BLaER1 (cell line): ENCODE measurements around the gene MACF1.
"Not testable (repeated sequence)": the region's sequence is repeated elsewhere in the genome, so short reads cannot be mapped to it uniquely, and the experiment has no call there.

Experiments
- H3K27ac ChIP-seq: shearing (Covaris generic); formaldehyde crosslinking; 2 replicates; pipeline ENCODE4 v1.8.1; 2022
- H3K27me3 ChIP-seq: shearing (Covaris generic); formaldehyde crosslinking; 2 replicates; pipeline ENCODE4 v1.8.1; 2022
- H3K36me3 ChIP-seq: shearing (Covaris generic); formaldehyde crosslinking; 2 replicates; pipeline ENCODE4 v1.8.1; 2022
- H3K4me1 ChIP-seq: shearing (Covaris generic); formaldehyde crosslinking; 2 replicates; pipeline ENCODE4 v1.8.1; 2022
- H3K4me2 ChIP-seq: shearing (Covaris generic); formaldehyde crosslinking; 2 replicates; pipeline ENCODE4 v1.8.1; 2022
- H3K4me3 ChIP-seq: shearing (Covaris generic); formaldehyde crosslinking; 2 replicates; pipeline ENCODE4 v1.8.1; 2022
- H3K9ac ChIP-seq: shearing (Covaris generic); formaldehyde crosslinking; 2 replicates; pipeline ENCODE4 v1.8.1; 2022
- H3K9me3 ChIP-seq: shearing (Covaris generic); formaldehyde crosslinking; 2 replicates; pipeline ENCODE4 v1.8.1; 2022
- H4K20me1 ChIP-seq: shearing (Covaris generic); formaldehyde crosslinking; 2 replicates; pipeline ENCODE4 v1.8.1; 2022
- Cebpa-rat ChIP-seq: shearing (Covaris generic); IDR thresholded peaks from 2 replicates; pipeline ENCODE4 v1.8.1; 2022

The MACF1 gene

GRCh38 chr1:39431927-39432326, 227.4 kb downstream of the MACF1 start:
- H3K9ac ChIP-seq: no peak overlapping the region
- H3K4me2 ChIP-seq: no peak overlapping the region
- H3K27ac ChIP-seq: no peak overlapping the region
- no peaks in the 10 kb centered on the region for H3K4me1 ChIP-seq
- H3K36me3 ChIP-seq: peaks cover 99% of the 10 kb centered on the region
- H4K20me1 ChIP-seq: 0 out of 2 replicates have a peak, but pooled peaks cover 7% of the 10 kb centered on the region
- no peaks in the 10 kb centered on the region for H3K9me3 ChIP-seq
- H3K4me3 ChIP-seq: no peak overlapping the region
- no peak for TF ChIP-seq Cebpa-rat
- H3K27me3 ChIP-seq: no peaks in the 10 kb centered on the region

DNA sequence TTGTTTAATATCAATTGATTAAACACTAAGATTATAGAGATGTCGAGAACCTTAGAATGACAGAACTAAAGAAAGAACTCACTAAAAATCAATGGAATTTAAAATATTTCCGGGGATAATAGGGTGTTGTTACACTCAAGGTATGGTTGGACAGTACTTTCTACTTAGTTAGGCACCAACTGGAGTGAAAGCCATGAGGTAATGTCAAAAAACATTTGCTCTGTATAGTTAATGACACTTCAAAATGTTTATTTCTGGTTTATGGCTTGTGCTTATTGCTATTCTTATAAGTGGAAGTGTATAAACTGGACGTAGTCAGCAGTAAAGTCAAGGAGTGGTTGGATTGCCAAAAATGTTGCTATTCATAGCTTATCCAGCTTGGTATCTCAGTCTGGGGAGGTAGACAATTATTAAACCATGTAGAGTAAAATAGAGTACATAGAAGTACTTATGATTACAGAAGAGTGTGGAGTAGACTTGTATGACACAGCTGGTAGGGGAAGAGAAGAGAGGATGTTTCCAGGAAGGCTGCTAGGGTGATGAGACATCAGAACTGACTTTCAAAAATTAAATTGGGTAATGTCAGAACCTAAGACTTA, 230.4 kb downstream of the MACF1 start:
- Histone ChIP-seq H3K27ac (no peak overlapping the region), H3K4me2 (no peak overlapping the region), H3K36me3 (peaks cover 99% of the 10 kb centered on the region), H3K27me3 (no peaks in the 10 kb centered on the region), H4K20me1 (0 out of 2 replicates have a peak, but pooled peaks cover 7% of the 10 kb centered on the region), H3K4me3 (no peak overlapping the region), H3K4me1 (no peaks in the 10 kb centered on the region), H3K9ac (no peak overlapping the region), H3K9me3 (no peaks in the 10 kb centered on the region)
- TF ChIP-seq Cebpa-rat: no peak

DNA sequence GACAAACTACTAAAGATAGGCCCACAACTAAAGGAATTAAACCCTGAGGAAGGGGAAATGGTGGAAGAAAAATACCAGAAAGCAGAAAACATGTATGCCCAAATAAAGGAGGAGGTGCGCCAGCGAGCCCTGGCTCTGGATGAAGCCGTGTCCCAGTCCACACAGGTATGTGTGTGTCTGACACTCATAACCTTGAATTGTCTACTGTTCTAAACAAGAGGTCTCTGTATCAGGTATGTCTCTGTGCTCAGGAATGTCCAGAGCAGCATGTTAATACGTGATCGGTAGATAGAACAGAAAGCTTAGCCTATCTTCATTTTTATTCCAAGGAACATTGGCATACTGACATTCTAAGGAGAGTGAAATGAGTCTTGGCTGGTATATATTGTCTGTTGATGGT, 231.1 kb downstream of the MACF1 start:
- peaks cover 99% of the 10 kb centered on the region for H3K36me3 ChIP-seq
- no peaks in the 10 kb centered on the region for H3K4me1 ChIP-seq
- H3K9ac ChIP-seq: no peak overlapping the region
- no peak overlapping the region for H3K4me3 ChIP-seq
- H4K20me1 ChIP-seq: 0 out of 2 replicates have a peak, but pooled peaks cover 5% of the 10 kb centered on the region
- H3K4me2 ChIP-seq: no peak overlapping the region
- no peaks in the 10 kb centered on the region for H3K9me3 ChIP-seq
- H3K27me3 ChIP-seq: no peaks in the 10 kb centered on the region
- H3K27ac ChIP-seq: no peak overlapping the region
- TF ChIP-seq Cebpa-rat: no peak

GRCh38 chr1:39436842-39437241, 232.3 kb downstream of the MACF1 start:
- Histone ChIP-seq H4K20me1 (no peaks in the 10 kb centered on the region), H3K36me3 (peaks cover 99% of the 10 kb centered on the region), H3K9me3 (no peaks in the 10 kb centered on the region), H3K27ac (no peak overlapping the region), H3K4me2 (no peak overlapping the region), H3K4me3 (no peak overlapping the region), H3K27me3 (no peaks in the 10 kb centered on the region), H3K4me1 (no peaks in the 10 kb centered on the region), H3K9ac (no peak overlapping the region)
- no peak for TF ChIP-seq Cebpa-rat

DNA sequence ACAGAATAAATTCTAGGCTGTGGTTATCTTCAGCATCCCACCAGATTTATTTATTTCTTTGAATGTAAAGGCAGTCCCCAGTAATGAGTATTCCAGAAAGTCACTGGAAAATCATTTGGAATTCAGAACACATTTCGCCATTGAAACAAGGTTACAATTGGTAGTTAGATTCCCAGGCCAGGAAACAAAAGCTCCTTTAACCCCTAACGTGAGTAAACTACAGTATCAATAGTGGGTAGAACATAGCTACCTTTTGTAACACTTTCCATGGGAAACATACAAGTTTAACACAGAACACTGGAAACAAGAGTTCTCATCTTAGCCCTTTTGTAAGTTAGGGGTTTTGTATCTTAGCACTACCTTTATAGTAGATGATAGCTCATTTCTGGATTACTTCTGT, 233.5 kb downstream of the MACF1 start:
- H3K27ac ChIP-seq: no peak overlapping the region

GRCh38 chr1:39440856-39441255, 236.4 kb downstream of the MACF1 start:
- no peak overlapping the region for H3K27ac ChIP-seq
- no peaks in the 10 kb centered on the region for H4K20me1 ChIP-seq
- H3K27me3 ChIP-seq: no peaks in the 10 kb centered on the region
- no peak for TF ChIP-seq Cebpa-rat
- H3K4me1 ChIP-seq: no peaks in the 10 kb centered on the region
- no peak overlapping the region for H3K9ac ChIP-seq
- H3K4me3 ChIP-seq: no peak overlapping the region
- no peak overlapping the region for H3K4me2 ChIP-seq
- no peaks in the 10 kb centered on the region for H3K9me3 ChIP-seq
- H3K36me3 ChIP-seq: peaks cover 100% of the 10 kb centered on the region

More for the DNA sequence above, 233.5 kb downstream of the MACF1 start:
- Histone ChIP-seq H3K36me3 (peaks cover 99% of the 10 kb centered on the region), H3K4me3 (no peak overlapping the region), H3K9ac (no peak overlapping the region), H3K9me3 (no peaks in the 10 kb centered on the region), H4K20me1 (no peaks in the 10 kb centered on the region), H3K4me1 (no peaks in the 10 kb centered on the region), H3K4me2 (no peak overlapping the region), H3K27me3 (no peaks in the 10 kb centered on the region)
- TF ChIP-seq Cebpa-rat: no peak

DNA sequence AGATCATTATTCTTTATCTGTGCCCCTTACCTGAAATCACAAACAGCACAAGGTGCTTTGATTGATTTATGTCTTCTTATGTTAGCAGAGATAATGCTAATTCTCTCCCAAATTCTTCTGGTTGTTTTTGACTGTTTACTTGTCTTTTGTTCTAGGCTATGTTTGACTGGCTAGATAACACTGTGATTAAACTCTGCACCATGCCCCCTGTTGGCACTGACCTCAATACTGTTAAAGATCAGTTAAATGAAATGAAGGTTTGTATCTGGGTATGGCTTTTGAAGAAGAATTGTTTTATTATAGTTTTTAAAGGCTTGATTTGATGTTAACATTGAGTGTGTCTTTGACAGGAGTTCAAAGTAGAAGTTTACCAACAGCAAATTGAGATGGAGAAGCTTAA, 237.3 kb downstream of the MACF1 start:
- Histone ChIP-seq H3K4me3 (no peak overlapping the region), H3K9ac (no peak overlapping the region), H3K4me1 (no peaks in the 10 kb centered on the region), H3K9me3 (no peaks in the 10 kb centered on the region), H3K27ac (no peak overlapping the region), H3K27me3 (no peaks in the 10 kb centered on the region), H4K20me1 (no peaks in the 10 kb centered on the region), H3K4me2 (no peak overlapping the region), H3K36me3 (peaks cover 97% of the 10 kb centered on the region)
- no peak for TF ChIP-seq Cebpa-rat

GRCh38 chr1:39445573-39445972, 241.1 kb downstream of the MACF1 start:
- Histone ChIP-seq H3K4me3 (no peak overlapping the region), H4K20me1 (no peaks in the 10 kb centered on the region), H3K36me3 (peaks cover 97% of the 10 kb centered on the region), H3K4me2 (no peak overlapping the region), H3K27ac (no peak overlapping the region), H3K9ac (no peak overlapping the region), H3K9me3 (no peaks in the 10 kb centered on the region), H3K4me1 (no peaks in the 10 kb centered on the region), H3K27me3 (no peaks in the 10 kb centered on the region)
- TF ChIP-seq Cebpa-rat: no peak

DNA sequence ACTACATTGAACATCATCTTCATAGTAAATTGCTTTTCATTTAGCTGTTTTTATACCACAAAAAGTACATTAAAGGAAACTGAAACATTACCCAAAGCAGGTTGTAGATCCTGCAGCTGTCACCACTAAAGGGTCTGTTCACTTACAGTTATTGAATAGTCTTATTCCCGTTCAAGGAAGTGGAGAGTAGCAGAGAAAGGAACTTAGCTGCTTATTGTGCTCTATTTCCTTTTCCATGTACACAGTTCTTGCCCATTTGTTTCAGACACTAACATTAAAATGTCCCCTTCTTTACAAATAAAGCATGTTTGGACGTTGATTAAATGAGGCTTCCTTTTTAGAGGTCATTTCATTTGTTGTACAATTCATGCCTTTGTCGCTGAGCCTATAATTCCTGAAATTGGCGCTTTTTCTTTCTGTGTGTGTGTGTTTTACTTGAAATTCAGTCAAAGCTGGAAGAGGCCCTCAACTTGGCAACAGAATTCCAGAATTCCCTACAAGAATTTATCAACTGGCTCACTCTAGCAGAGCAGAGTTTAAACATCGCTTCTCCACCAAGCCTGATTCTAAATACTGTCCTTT, 242.6 kb downstream of the MACF1 start:
- H3K9me3 ChIP-seq: no peaks in the 10 kb centered on the region
- no peak overlapping the region for H3K4me2 ChIP-seq
- no peak for TF ChIP-seq Cebpa-rat
- no peaks in the 10 kb centered on the region for H3K4me1 ChIP-seq
- no peaks in the 10 kb centered on the region for H4K20me1 ChIP-seq
- peaks cover 97% of the 10 kb centered on the region for H3K36me3 ChIP-seq
- H3K9ac ChIP-seq: no peak overlapping the region
- H3K4me3 ChIP-seq: no peak overlapping the region
- no peaks in the 10 kb centered on the region for H3K27me3 ChIP-seq
- H3K27ac ChIP-seq: no peak overlapping the region

DNA sequence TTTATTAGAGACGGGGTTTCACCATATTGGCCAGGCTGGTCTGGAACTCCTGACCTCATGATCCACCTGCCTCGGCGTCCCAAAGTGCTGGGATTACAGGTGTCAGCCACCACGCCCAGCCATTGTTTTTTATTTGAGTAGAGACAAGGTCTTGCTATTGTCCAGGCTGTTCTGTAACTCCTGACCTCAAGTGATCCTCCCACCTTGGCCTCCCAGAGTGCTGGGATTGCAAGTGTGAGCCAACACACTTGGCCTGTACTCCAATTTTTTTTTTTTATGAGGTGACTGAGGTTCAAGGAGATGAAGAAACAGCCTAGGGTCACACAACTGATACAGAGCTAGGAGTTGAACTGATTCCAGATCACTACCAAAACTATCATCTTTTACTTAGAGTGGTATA, 245.5 kb downstream of the MACF1 start:
- peaks cover 97% of the 10 kb centered on the region for H3K36me3 ChIP-seq
- H3K4me1 ChIP-seq, H3K4me3 ChIP-seq, H3K27me3 ChIP-seq, H3K9ac ChIP-seq, H3K4me2 ChIP-seq, H4K20me1 ChIP-seq, H3K9me3 ChIP-seq, H3K27ac ChIP-seq: not testable (repeated sequence)
